Kidney epithelial cell (primary cell): ENCODE measurements around the gene NMT1. TPM values are rescaled to one million over a fixed set of nuclear protein-coding genes. Genes with fewer than 3 reads are reported as not detected.

ENCODE experiments used
- DNase-seq: peaks from one replicate; pipeline ENCODE4 v3.0.0-alpha.2; 2010; ENCODE audit warnings: low read depth
- H3K27me3 ChIP-seq: 2 replicates; pipeline ENCODE4 v1.6.0; 2011; ENCODE audit warnings: low read length; ENCODE audit not compliant: control insufficient read depth, insufficient read depth
- H3K36me3 ChIP-seq: 2 replicates; pipeline ENCODE4 v1.5.1; 2011; ENCODE audit warnings: low read length; ENCODE audit not compliant: control insufficient read depth, insufficient read depth
- H3K4me3 ChIP-seq: 2 replicates; pipeline ENCODE4 v1.5.1; 2011; ENCODE audit warnings: low read depth, mild to moderate bottlenecking, control low read depth, low read length
- CTCF ChIP-seq: IDR thresholded peaks from 2 replicates; pipeline ENCODE4 v1.5.1; 2011; ENCODE audit warnings: mild to moderate bottlenecking, moderate library complexity, low read length, control low read depth, inconsistent platforms; ENCODE audit not compliant: insufficient read depth, poor library complexity, severe bottlenecking
- total RNA-seq: library from RNA; depleted of rRNA; stranded (reverse); fragments of >200 nt; gene quantifications from 2 replicates; pipeline ENCODE4 v1.2.3, GENCODE V29; 2015

The NMT1 gene
- total RNA-seq, 1 donor from 2014 or later, result 68.0 TPM

DNA sequence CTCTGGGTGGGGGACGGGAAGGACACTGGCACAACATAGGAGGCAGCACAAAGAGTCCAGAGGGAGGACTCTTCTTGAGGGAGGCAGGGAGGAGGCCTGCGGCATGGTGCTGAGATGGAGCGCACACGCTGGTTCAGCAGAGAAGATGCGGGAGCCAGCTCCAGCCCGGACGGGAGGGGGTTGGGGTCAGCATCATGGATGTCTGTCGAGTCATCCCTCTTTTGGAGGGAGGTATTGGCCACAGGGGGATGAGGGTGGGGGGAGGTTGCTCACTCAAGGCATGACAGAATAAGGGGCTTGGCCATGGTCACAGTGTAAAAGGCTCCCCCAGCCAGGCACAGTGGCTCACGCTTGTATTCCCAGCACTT is 29.0 kb upstream of the NMT1 start:
- DNase-seq, result no peak
- Histone ChIP-seq H3K36me3 (no peaks in the 10 kb centered on the region), H3K27me3 (no peaks in the 10 kb centered on the region), H3K4me3 (no peak overlapping the region)
- no peak for TF ChIP-seq CTCF

- no peak for DNase-seq
- Histone ChIP-seq H3K36me3 (no peaks in the 10 kb centered on the region), H3K27me3 (no peaks in the 10 kb centered on the region), H3K4me3 (no peak overlapping the region)
- TF ChIP-seq CTCF, result no peak
Measured at GRCh38 chr17:45034599-45034998, 26.5 kb upstream of the NMT1 start.

- no peak for DNase-seq
- Histone ChIP-seq H3K27me3 (no peaks in the 10 kb centered on the region), H3K4me3 (no peak overlapping the region), H3K36me3 (no peaks in the 10 kb centered on the region)
- TF ChIP-seq CTCF, result no peak
Measured at GRCh38 chr17:45035848-45036247, 25.3 kb upstream of the NMT1 start.

- DNase-seq, result no peak
- TF ChIP-seq CTCF, result no peak
- no peak overlapping the region for H3K4me3 ChIP-seq
- no peaks in the 10 kb centered on the region for H3K27me3 ChIP-seq
- H3K36me3 ChIP-seq, result no peaks in the 10 kb centered on the region
Measured at GRCh38 chr17:45036691-45037090, 24.4 kb upstream of the NMT1 start.

GRCh38 chr17:45038728-45039634 is 22.1 kb upstream of the NMT1 start:
- no peak for TF ChIP-seq CTCF
- Histone ChIP-seq H3K27me3 (no peaks in the 10 kb centered on the region), H3K4me3 (no peak overlapping the region), H3K36me3 (no peaks in the 10 kb centered on the region)
- no peak for DNase-seq

DNA sequence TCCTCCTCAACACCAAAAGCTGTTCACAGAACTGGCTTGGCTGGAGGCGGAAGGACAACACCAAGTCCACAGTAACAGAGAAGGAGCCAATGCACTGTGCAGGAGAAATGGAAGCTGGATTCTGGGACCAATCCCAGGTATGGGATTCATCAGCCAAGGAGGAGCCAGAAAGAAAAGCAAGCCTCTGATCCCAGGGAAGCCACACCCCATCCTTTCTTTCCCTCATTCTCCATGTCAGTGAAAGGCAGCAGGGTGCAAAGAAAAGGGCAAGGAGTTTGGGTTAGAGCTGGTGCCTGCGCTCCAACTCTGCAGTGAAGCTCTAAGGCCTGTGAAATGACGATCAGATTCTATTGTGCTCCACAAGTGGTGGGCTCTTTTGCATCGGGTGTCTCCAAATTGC is 20.7 kb upstream of the NMT1 start:
- no peaks in the 10 kb centered on the region for H3K27me3 ChIP-seq
- H3K36me3 ChIP-seq, result no peaks in the 10 kb centered on the region
- no peak overlapping the region for H3K4me3 ChIP-seq
- DNase-seq, result no peak
- TF ChIP-seq CTCF, result no peak
